ENCODE data around the gene KMT2A. TPM values are rescaled to one million over a fixed set of nuclear protein-coding genes. Genes with fewer than 3 reads are reported as not detected.
A peak's percentile ranks its signal among the peaks of the same experiment; 100 is the strongest.

KMT2A gene
- total RNA-seq, 1 experiment from 2014 or later: 50.4 TPM

DNA sequence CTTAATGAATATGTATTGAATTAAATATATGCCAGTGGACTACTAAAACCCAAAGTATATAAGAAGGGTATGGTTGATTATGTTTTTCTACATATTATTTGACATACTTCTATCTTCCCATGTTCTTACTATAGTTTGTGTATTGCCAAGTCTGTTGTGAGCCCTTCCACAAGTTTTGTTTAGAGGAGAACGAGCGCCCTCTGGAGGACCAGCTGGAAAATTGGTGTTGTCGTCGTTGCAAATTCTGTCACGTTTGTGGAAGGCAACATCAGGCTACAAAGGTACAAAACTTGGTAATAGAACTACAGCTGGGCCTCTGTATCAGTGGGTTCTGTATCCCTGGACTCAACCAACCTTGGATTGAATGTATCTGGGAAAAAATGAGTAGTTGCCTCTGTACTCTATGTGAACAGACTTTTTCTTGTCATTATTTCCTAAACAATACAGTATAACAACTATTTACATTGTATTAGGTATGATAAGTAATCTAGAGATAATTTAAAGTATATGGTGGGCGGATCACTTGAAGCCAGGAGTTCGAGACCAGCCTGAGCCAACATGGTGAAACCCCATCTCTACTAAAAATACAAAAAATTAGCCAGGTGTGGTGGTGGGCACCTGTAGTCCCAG, 52.3 kb downstream of the KMT2A start:
- Histone ChIP-seq H3K4me1 (ENCODE audit: control insufficient read depth in 1 of 2, insufficient read depth in 2 of 2, low read length in 2 of 2) (no peaks in the 10 kb centered on the region), H3K9me3 (ENCODE audit: control insufficient read depth in 1 of 2, insufficient read depth in 1 of 2, low read depth in 1 of 2, low read length in 2 of 2) (no peaks in the 10 kb centered on the region), H3K36me3 (ENCODE audit: control insufficient read depth in 1 of 2, insufficient read depth in 2 of 2, low read length in 2 of 2) (peaks cover 47 to 54% of the 10 kb centered on the region in 2 experiments), H3K4me3 (replicated peaks in 1 of 2; ENCODE audit: low read depth in 1 of 2, low read length in 2 of 2) (no peak overlapping the region), H2AFZ (ENCODE audit: low read depth, low read length, poor library complexity, severe bottlenecking) (no peak overlapping the region), H3K9me2 (ENCODE audit: insufficient read depth) (no peaks in the 10 kb centered on the region), H3K27me3 (ENCODE audit: insufficient read depth, low read length) (no peaks in the 10 kb centered on the region), H3K79me2 (ENCODE audit: insufficient read depth, low read length) (no peaks in the 10 kb centered on the region), H3K4me2 (ENCODE audit: low read length) (no peak overlapping the region), H3K9ac (ENCODE audit: low read length) (no peak overlapping the region), H3K27ac (ENCODE audit: low read depth, low read length) (no peak overlapping the region), H4K20me1 (ENCODE audit: insufficient read depth) (no peaks in the 10 kb centered on the region)
- TF ChIP-seq, protein P1, sequence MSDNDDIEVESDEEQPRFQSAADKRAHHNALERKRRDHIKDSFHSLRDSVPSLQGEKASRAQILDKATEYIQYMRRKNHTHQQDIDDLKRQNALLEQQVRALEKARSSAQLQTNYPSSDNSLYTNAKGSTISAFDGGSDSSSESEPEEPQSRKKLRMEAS (IDR thresholded peaks at IDR 0.05): no peak
- TF ChIP-seq, protein P2, sequence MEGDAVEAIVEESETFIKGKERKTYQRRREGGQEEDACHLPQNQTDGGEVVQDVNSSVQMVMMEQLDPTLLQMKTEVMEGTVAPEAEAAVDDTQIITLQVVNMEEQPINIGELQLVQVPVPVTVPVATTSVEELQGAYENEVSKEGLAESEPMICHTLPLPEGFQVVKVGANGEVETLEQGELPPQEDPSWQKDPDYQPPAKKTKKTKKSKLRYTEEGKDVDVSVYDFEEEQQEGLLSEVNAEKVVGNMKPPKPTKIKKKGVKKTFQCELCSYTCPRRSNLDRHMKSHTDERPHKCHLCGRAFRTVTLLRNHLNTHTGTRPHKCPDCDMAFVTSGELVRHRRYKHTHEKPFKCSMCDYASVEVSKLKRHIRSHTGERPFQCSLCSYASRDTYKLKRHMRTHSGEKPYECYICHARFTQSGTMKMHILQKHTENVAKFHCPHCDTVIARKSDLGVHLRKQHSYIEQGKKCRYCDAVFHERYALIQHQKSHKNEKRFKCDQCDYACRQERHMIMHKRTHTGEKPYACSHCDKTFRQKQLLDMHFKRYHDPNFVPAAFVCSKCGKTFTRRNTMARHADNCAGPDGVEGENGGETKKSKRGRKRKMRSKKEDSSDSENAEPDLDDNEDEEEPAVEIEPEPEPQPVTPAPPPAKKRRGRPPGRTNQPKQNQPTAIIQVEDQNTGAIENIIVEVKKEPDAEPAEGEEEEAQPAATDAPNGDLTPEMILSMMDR (IDR thresholded peaks at IDR 0.05 in 2 of 3, conservative IDR thresholded peaks at IDR 0.05 in 1 of 3; ENCODE audit: borderline replicate concordance in 1 of 3, insufficient read depth in 1 of 3, low read depth in 2 of 3, low read length in 2 of 3): peak; percentile 79 to 91 (median 83)
- peak; percentile 91 for TF ChIP-seq RAD21 (IDR thresholded peaks at IDR 0.05; ENCODE audit: low read depth)
- ChIA-PET POLR2A (no interaction called here), CTCF (interaction anchor here (0.8 to 1.1 kb wide), 6 partner anchors 13 to 290 kb away, joined by 3 to 7 read pairs (median 4); no protein-coding TSS in a partner anchor), RAD21 (ENCODE audit: low non-redundant PET in 1 of 2, low total read pairs in 2 of 2, uncharacterized antibody in 2 of 2, unreplicated experiment in 2 of 2) (no interaction called here)
- DNase-seq (ENCODE audit: low read depth, low spot score) (peak; percentile 59), ATAC-seq (peak; percentile 81)
- no TSS peak for BruUV-seq (replicated peaks)
- intact Hi-C loops (cut with micrococcal nuclease): loop anchor here (1.0 to 5.0 kb wide), 5 partner anchors 88 to 343 kb away; no protein-coding TSS in a partner anchor

DNA sequence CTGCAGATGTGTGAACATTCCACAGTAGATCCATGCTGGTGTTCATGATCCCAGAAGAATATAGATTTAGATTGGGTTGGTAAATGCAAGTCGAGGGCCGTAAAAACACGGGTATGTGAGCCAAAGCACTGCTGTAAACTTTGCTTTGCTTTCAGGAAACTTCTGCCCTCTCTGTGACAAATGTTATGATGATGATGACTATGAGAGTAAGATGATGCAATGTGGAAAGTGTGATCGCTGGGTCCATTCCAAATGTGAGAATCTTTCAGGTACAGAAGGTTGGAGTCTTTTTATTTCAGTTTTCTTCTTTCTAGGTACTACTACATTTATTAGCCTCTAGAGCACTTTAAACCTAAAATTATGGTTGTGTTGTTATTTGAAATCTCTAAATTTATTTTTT, 54.7 kb downstream of the KMT2A start:
- intact Hi-C loops (cut with micrococcal nuclease): no loop called here
- ChIA-PET CTCF (interaction anchor here (1.8 kb wide), 1 partner anchor 293 kb away, joined by 4 read pairs; no protein-coding TSS in a partner anchor), POLR2A (no interaction called here), RAD21 (ENCODE audit: low non-redundant PET in 1 of 2, low total read pairs in 2 of 2, uncharacterized antibody in 2 of 2, unreplicated experiment in 2 of 2) (no interaction called here)
- Histone ChIP-seq H3K27me3 (ENCODE audit: insufficient read depth, low read length) (no peaks in the 10 kb centered on the region), H3K9ac (ENCODE audit: low read length) (no peak overlapping the region), H3K4me1 (ENCODE audit: control insufficient read depth in 1 of 2, insufficient read depth in 2 of 2, low read length in 2 of 2) (no peaks in the 10 kb centered on the region), H3K9me2 (ENCODE audit: insufficient read depth) (no peaks in the 10 kb centered on the region), H3K4me2 (ENCODE audit: low read length) (no peak overlapping the region), H3K4me3 (replicated peaks in 1 of 2; ENCODE audit: low read depth in 1 of 2, low read length in 2 of 2) (no peak overlapping the region), H3K9me3 (ENCODE audit: control insufficient read depth in 1 of 2, insufficient read depth in 1 of 2, low read depth in 1 of 2, low read length in 2 of 2) (no peaks in the 10 kb centered on the region), H4K20me1 (ENCODE audit: insufficient read depth) (no peaks in the 10 kb centered on the region), H3K79me2 (ENCODE audit: insufficient read depth, low read length) (no peaks in the 10 kb centered on the region), H3K36me3 (ENCODE audit: control insufficient read depth in 1 of 2, insufficient read depth in 2 of 2, low read length in 2 of 2) (peaks cover 49 to 57% of the 10 kb centered on the region in 2 experiments), H2AFZ (ENCODE audit: low read depth, low read length, poor library complexity, severe bottlenecking) (no peak overlapping the region), H3K27ac (ENCODE audit: low read depth, low read length) (no peak overlapping the region)
- DNase-seq (ENCODE audit: low read depth, low spot score): no peak
- no peak for ATAC-seq
- TF ChIP-seq EZH2 (IDR thresholded peaks at IDR 0.05) (no peak), ELF1 (IDR thresholded peaks at IDR 0.05; ENCODE audit: borderline replicate concordance, low read depth) (no peak)
- no TSS peak for BruUV-seq (replicated peaks)
